Muscle of arm (tissue), 12 donors: Measurements from ENCODE around the gene RIOK3. TPM values are rescaled to one million over a fixed set of nuclear protein-coding genes. Genes with fewer than 3 reads are reported as not detected.
"Not testable (repeated sequence)": the region's sequence is repeated elsewhere in the genome, so short reads cannot be mapped to it uniquely, and the experiment has no call there.

Source experiments
- DNase-seq: peaks from one replicate; pipeline ENCODE4 v3.0.0-alpha.2; 2013
- polyA plus RNA-seq, 12 donors: library from polyadenylated mRNA; unstranded; fragments of 120-200 nt; gene quantifications; one replicate each; pipeline ENCODE4 v1.2.1, GENCODE V29; 2013; ENCODE audit not compliant: insufficient read length in 12 of 12

The RIOK3 gene
- polyA plus RNA-seq, 12 donors, result 61.9 to 97.9 (median 84.0) TPM; not detected in 1

- DNase-seq, result no peak
Observed at GRCh38 chr18:23494992-23495391, 41.9 kb downstream of the RIOK3 start.

DNA sequence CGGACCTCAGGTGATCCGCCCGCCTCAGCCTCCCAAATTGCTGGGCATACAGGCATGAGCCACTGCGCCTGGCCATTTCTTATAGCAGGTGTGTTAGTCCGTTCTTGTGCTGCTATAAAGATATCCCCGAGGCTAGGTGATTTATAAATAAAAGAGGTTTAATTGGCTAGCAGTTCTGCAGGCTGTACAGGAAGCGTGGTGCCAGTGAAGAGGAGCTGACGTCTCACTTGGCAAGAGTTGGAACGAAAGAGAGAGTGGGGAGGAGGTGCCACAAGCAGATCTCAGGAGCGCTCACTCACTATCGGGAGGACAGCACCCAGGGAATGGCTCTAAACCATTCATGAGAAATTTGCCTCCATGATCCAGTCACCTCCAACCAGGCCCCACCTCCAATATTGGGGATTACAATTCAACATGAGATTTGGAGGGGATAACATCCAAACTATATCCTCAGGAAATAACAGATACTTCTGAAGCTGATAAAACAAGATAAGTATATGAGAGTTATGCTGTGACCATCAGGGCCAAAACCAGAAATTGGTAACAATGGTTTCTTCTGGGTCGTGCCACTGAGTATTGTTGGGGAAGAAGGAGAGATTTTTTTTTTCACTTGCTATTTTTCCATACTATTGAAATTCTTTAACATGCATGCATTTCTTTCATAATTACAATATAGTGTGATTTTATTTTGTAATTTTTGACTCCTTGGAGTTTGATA lies 42.8 kb downstream of the RIOK3 start:
- no peak for DNase-seq

DNA sequence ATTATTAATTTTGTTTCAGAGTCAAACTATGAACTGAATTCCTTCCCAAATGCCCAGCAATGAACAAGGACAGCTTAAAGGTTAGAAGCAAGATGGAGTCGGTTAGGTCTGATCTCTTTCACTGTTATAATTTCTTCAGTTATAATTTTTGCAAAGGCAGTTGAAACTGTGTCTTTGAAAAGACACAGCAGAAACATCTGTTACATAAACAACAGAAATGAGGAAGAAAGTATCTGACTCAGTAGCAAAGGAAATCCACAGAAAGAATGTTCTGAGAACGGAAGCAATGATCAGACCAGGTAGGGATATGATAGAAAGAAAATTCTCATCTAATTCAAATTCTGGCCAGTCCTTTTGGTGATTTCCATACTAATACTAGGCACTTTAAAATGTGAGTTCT lies 45.0 kb downstream of the RIOK3 start:
- DNase-seq, result no peak

DNA sequence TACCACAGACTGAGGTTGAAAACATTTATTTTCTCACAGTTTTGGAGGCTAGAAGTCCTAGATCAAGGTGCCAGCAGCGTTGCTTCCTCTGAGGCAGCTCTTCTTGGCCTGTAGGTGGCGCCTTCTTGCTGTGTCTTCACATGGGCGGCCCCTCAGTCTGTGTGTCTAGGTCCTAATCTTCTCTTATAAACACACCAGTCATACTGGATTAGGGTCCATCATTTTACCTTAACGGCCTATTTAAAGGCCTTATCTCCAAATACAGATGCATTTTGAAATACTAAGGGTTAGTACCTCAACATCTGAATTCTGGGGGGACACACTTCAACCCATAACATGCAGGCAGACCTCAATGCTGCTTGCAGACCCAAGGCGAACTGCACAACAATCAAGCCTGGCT lies 45.8 kb downstream of the RIOK3 start:
- DNase-seq, result no peak

GRCh38 chr18:23499291-23499781 lies 46.2 kb downstream of the RIOK3 start:
- DNase-seq, result no peak

DNA sequence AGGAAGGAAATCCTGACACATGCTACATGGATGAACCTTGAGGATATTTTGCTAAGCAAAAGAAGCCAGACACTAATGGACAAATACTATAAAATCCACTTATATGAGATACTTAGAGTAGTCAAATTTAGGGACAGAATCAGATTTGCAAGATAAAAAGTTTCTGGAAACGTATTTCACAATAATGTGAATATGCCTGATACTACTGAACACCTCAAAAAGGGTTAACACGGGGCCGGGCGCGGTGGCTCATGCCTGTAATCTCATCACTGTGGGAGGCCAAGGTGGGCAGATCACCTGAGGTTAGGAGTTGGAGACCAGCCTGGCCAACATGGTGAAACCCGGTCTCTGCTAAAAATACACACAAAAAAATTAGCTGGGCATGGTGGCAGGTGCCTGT lies 48.5 kb downstream of the RIOK3 start:
- DNase-seq, result no peak

GRCh38 chr18:23502516-23503037 lies 49.5 kb downstream of the RIOK3 start:
- DNase-seq, result no peak

- peak; percentile 96 for DNase-seq
Observed at GRCh38 chr18:23503038-23503962, 50.2 kb downstream of the RIOK3 start, which contains the start of gene RMC1. Gene RMC1, plus strand, starts transcription at chr18:23503511. Its CDS starts 108 bp downstream, at chr18:23503619.

DNA sequence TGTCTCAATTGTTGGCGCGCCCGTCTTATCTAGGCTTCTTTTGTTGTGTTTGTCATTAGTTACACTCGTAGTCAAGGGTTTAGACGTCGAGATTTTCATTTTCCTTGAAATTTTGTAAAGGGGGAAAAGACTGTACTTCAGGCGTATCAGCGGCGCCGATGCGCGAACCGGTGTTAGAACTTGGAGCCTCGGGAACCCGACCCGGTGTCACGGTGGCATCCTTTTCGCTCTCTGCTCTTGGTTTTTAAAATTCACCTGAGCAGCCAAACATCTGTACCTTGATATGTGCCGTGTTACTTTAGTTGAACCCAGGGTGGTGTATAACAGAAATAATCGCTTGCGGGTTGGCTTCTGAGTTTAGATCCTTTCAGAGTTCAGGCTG lies 50.9 kb downstream of the RIOK3 start:
- no peak for DNase-seq

GRCh38 chr18:23504720-23505119 lies 51.6 kb downstream of the RIOK3 start:
- DNase-seq, result no peak

- no peak for DNase-seq
Observed at GRCh38 chr18:23506393-23506792, 53.3 kb downstream of the RIOK3 start.

DNA sequence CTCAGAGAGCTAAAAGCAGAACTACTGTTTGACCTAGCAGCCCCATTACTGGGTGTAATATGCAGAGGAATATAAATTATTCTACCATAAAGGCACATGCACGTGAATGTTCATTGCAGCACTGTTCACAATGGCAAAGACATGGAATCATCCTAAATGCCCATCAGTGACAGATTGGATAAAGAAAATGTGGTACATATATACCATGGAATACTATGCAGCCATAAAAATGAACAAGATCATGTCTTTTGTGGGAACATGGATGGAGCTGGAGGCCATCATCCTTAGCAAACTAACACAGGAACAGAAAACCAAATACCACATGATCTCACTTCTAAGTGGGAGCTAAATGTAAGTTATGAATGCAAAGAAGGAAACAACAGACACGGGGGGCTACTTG lies 57.8 kb downstream of the RIOK3 start:
- DNase-seq, result not testable (repeated sequence)

GRCh38 chr18:23512216-23512615 lies 59.1 kb downstream of the RIOK3 start:
- not testable (repeated sequence) for DNase-seq

GRCh38 chr18:23512641-23513040 lies 59.6 kb downstream of the RIOK3 start:
- DNase-seq, result no peak

GRCh38 chr18:23515911-23516546 lies 62.9 kb downstream of the RIOK3 start:
- DNase-seq, result peak; percentile 78

DNA sequence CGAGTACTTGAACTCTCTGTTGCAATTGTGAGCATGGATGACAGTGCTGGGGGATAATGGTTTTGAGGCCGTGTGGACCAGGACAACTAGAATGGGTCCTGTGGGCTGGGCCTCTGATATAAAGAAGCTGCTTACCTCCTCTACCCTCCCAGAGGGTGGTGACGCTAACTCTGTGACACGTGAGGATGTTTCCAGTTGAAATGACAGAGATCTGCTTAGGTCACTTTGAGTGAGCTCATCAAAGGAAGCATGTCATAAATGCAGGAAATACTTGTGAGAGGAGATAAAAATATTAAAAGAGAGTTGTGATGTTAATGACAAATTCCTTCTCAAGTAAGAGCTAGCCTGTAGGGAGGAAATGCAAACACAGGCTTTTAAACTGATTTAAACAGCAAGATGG lies 66.6 kb downstream of the RIOK3 start:
- no peak for DNase-seq

- no peak for DNase-seq
Observed at GRCh38 chr18:23521271-23521670, 68.2 kb downstream of the RIOK3 start.

GRCh38 chr18:23521907-23522306 lies 68.8 kb downstream of the RIOK3 start:
- no peak for DNase-seq

DNA sequence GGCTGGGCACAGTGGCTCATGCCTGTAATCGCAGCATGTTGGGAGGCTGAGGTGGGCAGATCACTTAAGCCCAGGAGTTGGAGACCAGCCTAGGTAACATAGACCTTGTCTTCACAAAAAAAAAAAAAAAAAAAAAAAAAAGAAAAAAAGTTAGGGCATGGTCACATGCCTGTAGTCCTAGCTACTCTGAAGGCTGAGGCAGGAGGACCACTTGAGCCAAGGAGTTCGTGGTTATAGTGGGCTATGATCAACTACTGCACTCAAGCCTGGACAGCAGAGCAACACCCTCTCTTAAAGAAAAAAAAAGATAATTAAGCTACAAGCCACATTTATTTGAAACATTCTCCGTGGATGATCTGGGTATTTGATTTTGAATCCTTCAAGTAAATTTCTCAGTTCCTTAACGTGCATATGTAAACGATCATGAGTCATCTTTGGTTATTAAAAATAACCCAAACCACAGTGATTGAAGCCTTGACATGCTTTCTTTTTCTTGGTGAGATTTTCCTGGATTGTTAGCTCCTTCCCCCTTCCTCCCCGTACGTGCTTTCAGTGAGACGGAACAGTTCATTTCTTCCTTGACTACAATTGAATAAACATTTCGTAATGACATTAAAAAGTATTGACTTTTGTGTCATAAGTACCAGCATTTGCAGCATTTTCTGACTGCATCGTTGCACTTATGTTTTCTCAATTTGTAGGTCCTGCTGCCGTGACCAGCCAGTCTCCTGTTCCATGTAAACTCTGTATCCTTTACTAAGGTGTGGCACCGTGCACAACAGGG lies 70.5 kb downstream of the RIOK3 start:
- DNase-seq, result no peak

DNA sequence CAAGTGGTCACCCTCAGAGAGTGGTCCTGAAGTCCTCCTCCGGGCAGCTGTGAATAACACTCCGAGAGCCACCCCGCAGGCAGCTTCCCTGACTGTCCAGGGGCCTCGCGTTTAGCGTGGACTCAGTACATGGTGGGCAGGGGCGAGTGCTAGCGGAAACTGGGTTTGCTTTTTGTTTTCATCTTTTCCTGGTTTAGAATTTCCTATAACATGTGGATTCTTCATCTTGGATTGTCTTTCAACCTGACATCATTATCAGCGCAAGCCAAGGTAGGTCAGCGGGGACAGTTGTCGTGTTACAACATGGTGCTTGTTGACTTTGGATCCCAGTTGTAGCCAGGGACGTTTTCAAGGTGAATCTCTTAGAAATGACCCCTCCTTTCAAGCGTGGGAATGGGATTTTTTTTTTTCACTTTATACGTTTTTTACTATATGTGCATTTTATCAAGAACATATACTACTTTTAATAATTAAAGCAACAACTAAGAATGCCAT lies 71.2 kb downstream of the RIOK3 start:
- DNase-seq, result no peak

GRCh38 chr18:23526501-23527063 lies 73.5 kb downstream of the RIOK3 start:
- DNase-seq, result no peak
